WTC11 (cell line): ENCODE data around the gene MRTFB. TPM values are rescaled to one million over a fixed set of nuclear protein-coding genes. Genes with fewer than 3 reads are reported as not detected.

Source experiments
- ATAC-seq: fragments of 200-7000 bp; cut with Tn5 transposase; 2 replicates; pipeline ENCODE4 v1.10.0; 2021; ENCODE audit warnings: mild to moderate bottlenecking, moderate library complexity
- CTCF ChIA-PET: fragments of 300-600 bp; sonication (Branson Sonifier 250); formaldehyde crosslinking; loops from one replicate; lab custom pipeline; 2021; ENCODE audit warnings: antibody characterized with exemption; lab: Charles Lee
- POLR2A ChIA-PET: fragments of 350-600 bp; sonication (Branson Sonifier 250); formaldehyde crosslinking; loops from one replicate; lab custom pipeline; 2021; ENCODE audit warnings: antibody characterized with exemption; lab: Charles Lee
- DNase-seq: peaks from one replicate; pipeline ENCODE4 v3.0.0; 2021; ENCODE audit warnings: low spot score
- H3K27ac Mint-ChIP-seq: 2 replicates; pipeline ENCODE4 v1.8.0; 2021; ENCODE audit warnings: mixed read lengths
- H3K27me3 Mint-ChIP-seq: 2 replicates; pipeline ENCODE4 v1.8.0; 2021; ENCODE audit warnings: low read depth, mild to moderate bottlenecking, moderate library complexity, mixed read lengths
- H3K36me3 Mint-ChIP-seq: 2 replicates; pipeline ENCODE4 v1.8.0; 2021; ENCODE audit warnings: mixed read lengths
- H3K4me1 Mint-ChIP-seq: 2 replicates; pipeline ENCODE4 v1.8.0; 2022; ENCODE audit warnings: mixed read lengths
- H3K4me3 Mint-ChIP-seq: 2 replicates; pipeline ENCODE4 v1.8.0; 2021; ENCODE audit warnings: mild to moderate bottlenecking, moderate library complexity, mixed read lengths
- H3K9me3 Mint-ChIP-seq: 2 replicates; pipeline ENCODE4 v1.8.0; 2021; ENCODE audit warnings: mixed read lengths
- ATF1 ChIP-seq: sonication (generic); formaldehyde crosslinking; IDR thresholded peaks from 2 replicates; pipeline ENCODE4 v1.8.1; 2023; ENCODE audit warnings: mild to moderate bottlenecking, moderate library complexity, missing genetic modification reagents
- CBFB ChIP-seq: sonication (generic); formaldehyde crosslinking; IDR thresholded peaks from 2 replicates; pipeline ENCODE4 v1.8.1; 2022; ENCODE audit warnings: mild to moderate bottlenecking, low read depth, missing genetic modification reagents
- ELF4 ChIP-seq: sonication (generic); formaldehyde crosslinking; IDR thresholded peaks from 2 replicates; pipeline ENCODE4 v1.8.1; 2022; ENCODE audit warnings: low read depth, mild to moderate bottlenecking, moderate library complexity, missing genetic modification reagents
- FOXP1 ChIP-seq: sonication (generic); formaldehyde crosslinking; IDR thresholded peaks from 2 replicates; pipeline ENCODE4 v1.8.0; 2022; ENCODE audit warnings: missing genetic modification reagents, mild to moderate bottlenecking, moderate library complexity, borderline replicate concordance
- JAZF1 ChIP-seq: fragments of 250-450 bp; sonication (Bioruptor Pico); IDR thresholded peaks from 2 replicates; pipeline ENCODE4 v1.9.0; 2021; ENCODE audit warnings: moderate library complexity, mild to moderate bottlenecking, inconsistent platforms
- NR1H2 ChIP-seq: sonication (generic); formaldehyde crosslinking; IDR thresholded peaks from 2 replicates; pipeline ENCODE4 v1.9.0; 2021; ENCODE audit warnings: mild to moderate bottlenecking, moderate library complexity, missing genetic modification reagents
- NR3C1 ChIP-seq: sonication (generic); formaldehyde crosslinking; conservative IDR thresholded peaks from 2 replicates; pipeline ENCODE4 v1.8.1; 2023; ENCODE audit warnings: low read depth, mild to moderate bottlenecking, missing genetic modification reagents
- RORB ChIP-seq: fragments of 250-450 bp; sonication (Bioruptor Pico); IDR thresholded peaks from 2 replicates; pipeline ENCODE4 v1.9.0; 2021; ENCODE audit warnings: mild to moderate bottlenecking
- SP1 ChIP-seq: sonication (generic); formaldehyde crosslinking; conservative IDR thresholded peaks from 2 replicates; pipeline ENCODE4 v1.8.1; 2022; ENCODE audit warnings: missing genetic modification reagents
- TEAD1 ChIP-seq: sonication (generic); formaldehyde crosslinking; IDR thresholded peaks from 2 replicates; pipeline ENCODE4 v1.8.0; 2022; ENCODE audit warnings: mild to moderate bottlenecking, missing genetic modification reagents
- ZNF317 ChIP-seq: sonication (generic); formaldehyde crosslinking; IDR thresholded peaks from 2 replicates; pipeline ENCODE4 v1.8.1; 2023; ENCODE audit warnings: low read depth, mild to moderate bottlenecking, moderate library complexity, missing genetic modification reagents, borderline replicate concordance
- ZNF416 ChIP-seq: fragments of 250-450 bp; sonication (Bioruptor Pico); IDR thresholded peaks from 2 replicates; pipeline ENCODE4 v1.9.0; 2021; ENCODE audit warnings: mild to moderate bottlenecking, inconsistent platforms
- ZNF423 ChIP-seq: fragments of 250-450 bp; sonication (Bioruptor Pico); IDR thresholded peaks from 2 replicates; pipeline ENCODE4 v2.1.2; 2022; ENCODE audit warnings: mild to moderate bottlenecking, moderate library complexity
- total RNA-seq: library from RNA; stranded (reverse); gene quantifications from 3 replicates; pipeline ENCODE4 v1.2.3, GENCODE V29; 2021
- TF ChIP-seq, protein P1 (sequence below): sonication (generic); formaldehyde crosslinking; IDR thresholded peaks from 2 replicates; pipeline ENCODE4 v1.8.0; 2022; ENCODE audit warnings: missing genetic modification reagents
- TF ChIP-seq, protein P2 (sequence below): fragments of 250-450 bp; sonication (Bioruptor Pico); IDR thresholded peaks from 2 replicates; pipeline ENCODE4 v1.8.0; 2021; ENCODE audit warnings: mild to moderate bottlenecking
- TF ChIP-seq, protein P3 (sequence below): sonication (generic); formaldehyde crosslinking; IDR thresholded peaks from 2 replicates; pipeline ENCODE4 v1.8.1; 2023; ENCODE audit warnings: mild to moderate bottlenecking, missing genetic modification reagents, moderate library complexity
- TF ChIP-seq, protein P4 (sequence below): fragments of 250-450 bp; sonication (Bioruptor Pico); IDR thresholded peaks from 2 replicates; pipeline ENCODE4 v2.1.2; 2022; ENCODE audit warnings: mild to moderate bottlenecking, moderate library complexity
- TF ChIP-seq, protein P5 (sequence below): sonication (generic); formaldehyde crosslinking; IDR thresholded peaks from 2 replicates; pipeline ENCODE4 v1.8.0; 2022; ENCODE audit warnings: mild to moderate bottlenecking, missing genetic modification reagents
- TF ChIP-seq, protein P6 (sequence below): sonication (generic); formaldehyde crosslinking; IDR thresholded peaks from 2 replicates; pipeline ENCODE4 v1.8.1; 2022; ENCODE audit warnings: low read depth, missing genetic modification reagents, borderline replicate concordance

Gene MRTFB
- total RNA-seq, 1 experiment from 2014 or later = 30.8 TPM

DNA sequence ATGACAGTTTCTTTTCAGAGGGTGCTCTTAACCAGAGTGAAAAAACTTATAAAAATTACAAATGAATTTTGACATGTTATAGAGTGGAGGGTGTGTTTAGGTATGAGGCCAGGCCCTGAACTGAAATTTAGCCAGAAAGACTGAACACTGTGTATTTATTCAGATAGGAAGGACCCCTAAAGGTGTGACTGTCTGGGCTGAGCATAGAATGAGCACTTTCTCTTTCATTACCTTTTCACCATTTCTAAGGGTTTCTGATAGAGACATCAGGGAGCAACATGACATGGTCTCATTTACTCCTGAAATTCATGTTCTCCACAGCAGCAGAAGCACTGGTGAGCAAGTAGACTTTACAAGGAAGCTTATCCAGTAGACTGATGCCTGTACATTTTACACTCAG lies 32.9 kb downstream of the MRTFB start (continued):
- TF ChIP-seq SP1 (CRISPR knock-in tag) (no peak), JAZF1 (CRISPR knock-in tag) (no peak), RORB (no peak), TEAD1 (no peak), FOXP1 (CRISPR knock-in tag) (no peak)
- TF ChIP-seq, all 79 proteins: peak for 0

DNA sequence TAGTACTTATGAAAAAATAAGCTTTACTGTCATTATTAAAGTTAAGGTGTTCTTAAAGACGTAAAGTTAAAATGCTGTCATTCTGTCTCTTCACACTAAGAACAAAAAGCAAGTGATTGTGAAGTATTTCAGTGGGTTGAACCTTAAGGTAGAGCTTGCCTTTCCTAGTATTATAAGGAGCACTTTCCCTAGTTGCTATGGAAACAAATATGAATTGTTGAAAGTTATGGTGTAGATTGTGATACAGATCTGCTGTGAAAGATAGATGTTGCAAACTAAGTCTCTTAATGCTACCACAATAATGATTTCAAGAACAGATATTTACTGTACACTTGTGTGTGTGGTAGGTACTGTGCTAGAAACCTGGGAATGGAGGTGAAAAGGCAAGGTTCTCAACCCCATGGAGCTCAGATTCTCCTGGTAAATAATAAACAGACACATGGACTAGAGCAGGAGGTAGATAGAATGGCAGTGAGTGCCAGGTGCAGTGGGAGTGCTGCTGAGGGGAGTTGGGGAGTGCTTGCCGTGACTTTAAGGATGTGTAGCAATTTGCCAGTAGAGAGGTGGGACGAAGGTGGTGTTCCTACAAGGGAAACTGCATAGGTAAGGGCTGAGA lies 34.7 kb downstream of the MRTFB start:
- DNase-seq (no peak), ATAC-seq (no peak)
- TF ChIP-seq ZNF423 (no peak), ZNF416 (CRISPR knock-in tag) (no peak), ZNF317 (CRISPR knock-in tag) (no peak), CBFB (CRISPR knock-in tag) (no peak), NR1H2 (no peak), ATF1 (CRISPR knock-in tag) (no peak), ELF4 (CRISPR knock-in tag) (no peak), NR3C1 (CRISPR knock-in tag) (no peak)
- TF ChIP-seq, protein P1, sequence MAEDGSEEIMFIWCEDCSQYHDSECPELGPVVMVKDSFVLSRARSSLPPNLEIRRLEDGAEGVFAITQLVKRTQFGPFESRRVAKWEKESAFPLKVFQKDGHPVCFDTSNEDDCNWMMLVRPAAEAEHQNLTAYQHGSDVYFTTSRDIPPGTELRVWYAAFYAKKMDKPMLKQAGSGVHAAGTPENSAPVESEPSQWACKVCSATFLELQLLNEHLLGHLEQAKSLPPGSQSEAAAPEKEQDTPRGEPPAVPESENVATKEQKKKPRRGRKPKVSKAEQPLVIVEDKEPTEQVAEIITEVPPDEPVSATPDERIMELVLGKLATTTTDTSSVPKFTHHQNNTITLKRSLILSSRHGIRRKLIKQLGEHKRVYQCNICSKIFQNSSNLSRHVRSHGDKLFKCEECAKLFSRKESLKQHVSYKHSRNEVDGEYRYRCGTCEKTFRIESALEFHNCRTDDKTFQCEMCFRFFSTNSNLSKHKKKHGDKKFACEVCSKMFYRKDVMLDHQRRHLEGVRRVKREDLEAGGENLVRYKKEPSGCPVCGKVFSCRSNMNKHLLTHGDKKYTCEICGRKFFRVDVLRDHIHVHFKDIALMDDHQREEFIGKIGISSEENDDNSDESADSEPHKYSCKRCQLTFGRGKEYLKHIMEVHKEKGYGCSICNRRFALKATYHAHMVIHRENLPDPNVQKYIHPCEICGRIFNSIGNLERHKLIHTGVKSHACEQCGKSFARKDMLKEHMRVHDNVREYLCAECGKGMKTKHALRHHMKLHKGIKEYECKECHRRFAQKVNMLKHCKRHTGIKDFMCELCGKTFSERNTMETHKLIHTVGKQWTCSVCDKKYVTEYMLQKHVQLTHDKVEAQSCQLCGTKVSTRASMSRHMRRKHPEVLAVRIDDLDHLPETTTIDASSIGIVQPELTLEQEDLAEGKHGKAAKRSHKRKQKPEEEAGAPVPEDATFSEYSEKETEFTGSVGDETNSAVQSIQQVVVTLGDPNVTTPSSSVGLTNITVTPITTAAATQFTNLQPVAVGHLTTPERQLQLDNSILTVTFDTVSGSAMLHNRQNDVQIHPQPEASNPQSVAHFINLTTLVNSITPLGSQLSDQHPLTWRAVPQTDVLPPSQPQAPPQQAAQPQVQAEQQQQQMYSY (CRISPR knock-in tag) = no peak
- TF ChIP-seq, protein P2, sequence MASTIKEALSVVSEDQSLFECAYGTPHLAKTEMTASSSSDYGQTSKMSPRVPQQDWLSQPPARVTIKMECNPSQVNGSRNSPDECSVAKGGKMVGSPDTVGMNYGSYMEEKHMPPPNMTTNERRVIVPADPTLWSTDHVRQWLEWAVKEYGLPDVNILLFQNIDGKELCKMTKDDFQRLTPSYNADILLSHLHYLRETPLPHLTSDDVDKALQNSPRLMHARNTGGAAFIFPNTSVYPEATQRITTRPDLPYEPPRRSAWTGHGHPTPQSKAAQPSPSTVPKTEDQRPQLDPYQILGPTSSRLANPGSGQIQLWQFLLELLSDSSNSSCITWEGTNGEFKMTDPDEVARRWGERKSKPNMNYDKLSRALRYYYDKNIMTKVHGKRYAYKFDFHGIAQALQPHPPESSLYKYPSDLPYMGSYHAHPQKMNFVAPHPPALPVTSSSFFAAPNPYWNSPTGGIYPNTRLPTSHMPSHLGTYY (CRISPR knock-in tag) = no peak
- TF ChIP-seq, protein P3, sequence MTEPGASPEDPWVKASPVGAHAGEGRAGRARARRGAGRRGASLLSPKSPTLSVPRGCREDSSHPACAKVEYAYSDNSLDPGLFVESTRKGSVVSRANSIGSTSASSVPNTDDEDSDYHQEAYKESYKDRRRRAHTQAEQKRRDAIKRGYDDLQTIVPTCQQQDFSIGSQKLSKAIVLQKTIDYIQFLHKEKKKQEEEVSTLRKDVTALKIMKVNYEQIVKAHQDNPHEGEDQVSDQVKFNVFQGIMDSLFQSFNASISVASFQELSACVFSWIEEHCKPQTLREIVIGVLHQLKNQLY (CRISPR knock-in tag) = no peak
- TF ChIP-seq, protein P4, sequence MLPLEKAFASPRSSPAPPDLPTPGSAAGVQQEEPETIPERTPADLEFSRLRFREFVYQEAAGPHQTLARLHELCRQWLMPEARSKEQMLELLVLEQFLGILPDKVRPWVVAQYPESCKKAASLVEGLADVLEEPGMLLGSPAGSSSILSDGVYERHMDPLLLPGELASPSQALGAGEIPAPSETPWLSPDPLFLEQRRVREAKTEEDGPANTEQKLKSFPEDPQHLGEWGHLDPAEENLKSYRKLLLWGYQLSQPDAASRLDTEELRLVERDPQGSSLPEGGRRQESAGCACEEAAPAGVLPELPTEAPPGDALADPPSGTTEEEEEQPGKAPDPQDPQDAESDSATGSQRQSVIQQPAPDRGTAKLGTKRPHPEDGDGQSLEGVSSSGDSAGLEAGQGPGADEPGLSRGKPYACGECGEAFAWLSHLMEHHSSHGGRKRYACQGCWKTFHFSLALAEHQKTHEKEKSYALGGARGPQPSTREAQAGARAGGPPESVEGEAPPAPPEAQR = no peak
- TF ChIP-seq, protein P5, sequence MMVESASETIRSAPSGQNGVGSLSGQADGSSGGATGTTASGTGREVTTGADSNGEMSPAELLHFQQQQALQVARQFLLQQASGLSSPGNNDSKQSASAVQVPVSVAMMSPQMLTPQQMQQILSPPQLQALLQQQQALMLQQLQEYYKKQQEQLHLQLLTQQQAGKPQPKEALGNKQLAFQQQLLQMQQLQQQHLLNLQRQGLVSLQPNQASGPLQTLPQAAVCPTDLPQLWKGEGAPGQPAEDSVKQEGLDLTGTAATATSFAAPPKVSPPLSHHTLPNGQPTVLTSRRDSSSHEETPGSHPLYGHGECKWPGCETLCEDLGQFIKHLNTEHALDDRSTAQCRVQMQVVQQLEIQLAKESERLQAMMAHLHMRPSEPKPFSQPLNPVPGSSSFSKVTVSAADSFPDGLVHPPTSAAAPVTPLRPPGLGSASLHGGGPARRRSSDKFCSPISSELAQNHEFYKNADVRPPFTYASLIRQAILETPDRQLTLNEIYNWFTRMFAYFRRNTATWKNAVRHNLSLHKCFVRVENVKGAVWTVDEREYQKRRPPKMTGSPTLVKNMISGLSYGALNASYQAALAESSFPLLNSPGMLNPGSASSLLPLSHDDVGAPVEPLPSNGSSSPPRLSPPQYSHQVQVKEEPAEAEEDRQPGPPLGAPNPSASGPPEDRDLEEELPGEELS (CRISPR knock-in tag) = no peak
- TF ChIP-seq, protein P6, sequence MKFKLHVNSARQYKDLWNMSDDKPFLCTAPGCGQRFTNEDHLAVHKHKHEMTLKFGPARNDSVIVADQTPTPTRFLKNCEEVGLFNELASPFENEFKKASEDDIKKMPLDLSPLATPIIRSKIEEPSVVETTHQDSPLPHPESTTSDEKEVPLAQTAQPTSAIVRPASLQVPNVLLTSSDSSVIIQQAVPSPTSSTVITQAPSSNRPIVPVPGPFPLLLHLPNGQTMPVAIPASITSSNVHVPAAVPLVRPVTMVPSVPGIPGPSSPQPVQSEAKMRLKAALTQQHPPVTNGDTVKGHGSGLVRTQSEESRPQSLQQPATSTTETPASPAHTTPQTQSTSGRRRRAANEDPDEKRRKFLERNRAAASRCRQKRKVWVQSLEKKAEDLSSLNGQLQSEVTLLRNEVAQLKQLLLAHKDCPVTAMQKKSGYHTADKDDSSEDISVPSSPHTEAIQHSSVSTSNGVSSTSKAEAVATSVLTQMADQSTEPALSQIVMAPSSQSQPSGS (CRISPR knock-in tag) = no peak
- Mint-ChIP-seq H3K4me3 (no peak overlapping the region), H3K27ac (peak overlapping the region; percentile 24; the same call in 1 of the 2 replicates), H3K36me3 (no peaks in the 10 kb centered on the region), H3K27me3 (no peaks in the 10 kb centered on the region), H3K4me1 (peaks cover 40% of the 10 kb centered on the region), H3K9me3 (no peaks in the 10 kb centered on the region)
- CTCF ChIA-PET = interaction anchor here (1.2 kb wide), 1 partner anchor 81 kb away, joined by 3 read pairs; no protein-coding TSS in a partner anchor
- POLR2A ChIA-PET = no interaction called here
